IMR-90 (cell line): ENCODE data around the gene MRTFA. TPM values are rescaled to one million over a fixed set of nuclear protein-coding genes. Genes with fewer than 3 reads are reported as not detected.

Experiments
- ATAC-seq: fragments of 200-7000 bp; cut with Tn5 transposase; 2 replicates; pipeline ENCODE4 v1.9.1; 2020; ENCODE audit warnings: low read depth, mild to moderate bottlenecking, moderate library complexity
- BruUV-seq: library from RNA; stranded (reverse); fragments of 400-500 nt; replicated peaks from 2 replicates; lab custom pipeline; 2021; lab: Mats Ljungman, UMichigan
- CTCF ChIA-PET: fragments of 300-600 bp; formaldehyde crosslinking; extraction: SDS; loops from one replicate; lab custom pipeline; 2021; ENCODE audit warnings: antibody characterized with exemption; lab: Yijun Ruan, JAX
- POLR2A ChIA-PET: fragments of 300-600 bp; sonication (Branson Sonifier 250); formaldehyde crosslinking; loops from one replicate; lab custom pipeline; 2022; ENCODE audit warnings: antibody characterized with exemption; ENCODE audit not compliant: unreplicated experiment; lab: Charles Lee
- DNase-seq: peaks from one replicate; pipeline ENCODE4 v3.0.0; 2013
- H2AFZ ChIP-seq: replicated peaks from 2 replicates; pipeline ENCODE3; 2013; ENCODE audit warnings: low read length, mild to moderate bottlenecking; ENCODE audit not compliant: poor library complexity
- H2AK5ac ChIP-seq: 2 replicates; pipeline ENCODE4 v1.6.1; 2013; ENCODE audit warnings: low read depth, low read length, inconsistent platforms
- H2AK9ac ChIP-seq: replicated peaks from 2 replicates; pipeline ENCODE3; 2013; ENCODE audit warnings: mild to moderate bottlenecking, low read depth, low read length, moderate library complexity; ENCODE audit not compliant: poor library complexity
- H2BK120ac ChIP-seq: 2 replicates; pipeline ENCODE4 v1.6.1; 2013; ENCODE audit warnings: low read depth, low read length, inconsistent platforms
- H2BK15ac ChIP-seq: 3 replicates; pipeline ENCODE4 v1.6.1; 2013; ENCODE audit warnings: low read depth, low read length, inconsistent platforms
- H2BK20ac ChIP-seq: 2 replicates; pipeline ENCODE4 v1.6.1; 2013; ENCODE audit warnings: low read depth, mild to moderate bottlenecking, inconsistent platforms, low read length, moderate library complexity
- H2BK5ac ChIP-seq: 2 replicates; pipeline ENCODE4 v1.6.1; 2013; ENCODE audit warnings: mild to moderate bottlenecking, low read depth, low read length, inconsistent platforms; ENCODE audit not compliant: poor library complexity, severe bottlenecking
- H3K14ac ChIP-seq: replicated peaks from 2 replicates; pipeline ENCODE4 v1.6.1; 2013; ENCODE audit warnings: low read depth, low read length, inconsistent platforms
- H3K18ac ChIP-seq: 2 replicates; pipeline ENCODE4 v1.6.1; 2013; ENCODE audit warnings: low read depth, low read length, control low read depth
- H3K23ac ChIP-seq: 2 replicates; pipeline ENCODE4 v1.6.1; 2013; ENCODE audit warnings: low read depth, low read length, inconsistent platforms
- H3K27ac ChIP-seq: 2 replicates; pipeline ENCODE4 v1.5.1; 2013; ENCODE audit warnings: mild to moderate bottlenecking, control low read depth, low read length; ENCODE audit not compliant: insufficient read depth
- H3K27me3 ChIP-seq: 2 replicates; pipeline ENCODE4 v1.6.1; 2013; ENCODE audit warnings: low read length; ENCODE audit not compliant: control insufficient read depth, insufficient read depth
- H3K36me3 ChIP-seq: 2 replicates; pipeline ENCODE4 v1.6.1; 2013; ENCODE audit warnings: low read length, mixed read lengths; ENCODE audit not compliant: control insufficient read depth, insufficient read depth
- H3K4ac ChIP-seq: 2 replicates; pipeline ENCODE4 v1.6.1; 2013; ENCODE audit warnings: low read depth, low read length, inconsistent platforms
- H3K4me1 ChIP-seq: 2 replicates; pipeline ENCODE4 v1.6.1; 2013; ENCODE audit warnings: low read length, mixed read lengths; ENCODE audit not compliant: control insufficient read depth, insufficient read depth
- H3K4me2 ChIP-seq: 2 replicates; pipeline ENCODE4 v1.6.1; 2013; ENCODE audit warnings: low read depth, mild to moderate bottlenecking, control low read depth, low read length, moderate library complexity
- H3K4me3 ChIP-seq: 2 replicates; pipeline ENCODE4 v1.5.1; 2013; ENCODE audit warnings: low read depth, mild to moderate bottlenecking, control low read depth, low read length, moderate library complexity; ENCODE audit not compliant: insufficient read depth
- H3K56ac ChIP-seq: 2 replicates; pipeline ENCODE4 v1.6.1; 2013; ENCODE audit warnings: low read length, inconsistent platforms; ENCODE audit not compliant: insufficient read depth; ENCODE audit errors: extremely low read depth
- H3K79me1 ChIP-seq, 2 experiments: 2 replicates each; pipeline ENCODE4 v1.6.1; 2013; ENCODE audit warnings: low read length in 2 of 2, inconsistent platforms in 1 of 2, low read depth in 1 of 2
- H3K9ac ChIP-seq: 2 replicates; pipeline ENCODE4 v1.6.1; 2013; ENCODE audit warnings: low read depth, low read length, control low read depth
- H3K9me1 ChIP-seq: 2 replicates; pipeline ENCODE4 v1.6.1; 2013; ENCODE audit warnings: low read length, inconsistent platforms; ENCODE audit not compliant: insufficient read depth
- H3K9me3 ChIP-seq: 2 replicates; pipeline ENCODE4 v1.6.1; 2013; ENCODE audit warnings: low read length; ENCODE audit not compliant: control insufficient read depth, insufficient read depth
- H4K20me1 ChIP-seq: 2 replicates; pipeline ENCODE4 v1.6.1; 2013; ENCODE audit warnings: low read length, inconsistent platforms; ENCODE audit not compliant: insufficient read depth
- H4K5ac ChIP-seq: 2 replicates; pipeline ENCODE4 v1.6.1; 2013; ENCODE audit warnings: mild to moderate bottlenecking, low read depth, low read length, control low read depth
- H4K8ac ChIP-seq, 2 experiments: 2 replicates each; pipeline ENCODE4 v1.6.1; 2013; ENCODE audit warnings: low read depth in 2 of 2, low read length in 2 of 2, control low read depth in 1 of 2, inconsistent platforms in 1 of 2
- H4K91ac ChIP-seq: 2 replicates; pipeline ENCODE4 v1.6.1; 2013; ENCODE audit warnings: low read depth, low read length, inconsistent platforms; ENCODE audit not compliant: insufficient read depth
- CHD1 ChIP-seq: IDR thresholded peaks from 2 replicates; pipeline ENCODE4 v1.6.1; 2012; ENCODE audit warnings: low read depth, low read length, improper control_type of control experiment
- RCOR1 ChIP-seq: IDR thresholded peaks from 2 replicates; pipeline ENCODE4 v1.6.1; 2012; ENCODE audit warnings: mild to moderate bottlenecking, low read length, improper control_type of control experiment; ENCODE audit not compliant: insufficient replicate concordance
- WGBS, 2 experiments: methylation state at CpG; one replicate each; pipeline versions ENCODE4 v1.1.5 to v1.1.7; 2013; ENCODE audit warnings: missing lambda C conversion rate in 2 of 2; ENCODE audit not compliant: insufficient read length in 1 of 2; ENCODE audit errors: extremely low coverage in 2 of 2; 5-methylcytosine and 5-hydroxymethylcytosine counted together
- dilution Hi-C: fragments of 300-500 bp; cut with HindIII; formaldehyde crosslinking; loops from one replicate; pipeline ENCODE4 v1.14.3; 2018; ENCODE audit warnings: low sequenced_read_pairs; ENCODE audit not compliant: unreplicated experiment
- in situ Hi-C: fragments of 300-500 bp; cut with MboI; formaldehyde crosslinking; loops from 3 replicates; pipeline ENCODE4 v1.14.3; 2019; ENCODE audit warnings: low sequenced_read_pairs, inconsistent platforms, mixed read lengths
- intact Hi-C: fragments of 100-400 bp; cut with micrococcal nuclease; formaldehyde crosslinking; loops from 2 replicates; pipeline ENCODE4 v1.10.0; 2022
- polyA plus RNA-seq, 3 experiments: library from polyadenylated mRNA; depleted of rRNA; stranded (reverse); fragments of >200 nt; gene quantifications; 2 replicates each; pipeline ENCODE4 v1.2.3, GENCODE V29; 2012; ENCODE audit warnings: low replicate concordance in 1 of 3
- total RNA-seq: library from RNA; depleted of rRNA; stranded (reverse); fragments of >200 nt; gene quantifications from 2 replicates; pipeline ENCODE4 v1.2.3, GENCODE V29; 2012

The MRTFA gene
- total and polyA plus RNA-seq, 2 of the 4 experiments (the other 2 are of a cell fraction) = 12.5 to 17.2 TPM

DNA sequence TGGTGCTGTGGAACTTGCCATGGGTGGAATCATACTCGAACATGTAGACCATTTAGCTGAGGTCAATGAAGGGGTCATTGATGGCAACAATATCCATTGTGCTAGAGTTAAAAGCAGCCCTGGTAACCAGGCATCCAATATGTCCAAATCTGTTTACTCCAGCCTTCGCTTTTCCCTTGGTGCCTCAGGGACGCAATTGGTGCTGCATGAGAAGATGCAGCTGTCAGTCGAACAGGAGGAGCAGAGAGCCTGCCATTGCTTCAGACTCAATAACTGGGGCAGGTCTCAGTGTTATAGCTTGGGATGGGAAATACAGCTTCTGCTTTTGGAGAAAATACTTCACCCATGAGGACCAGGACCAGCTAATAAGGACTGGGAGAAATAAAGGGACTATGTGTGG lies 37.8 kb upstream of the MRTFA start:
- no TSS peak for BruUV-seq
- Histone ChIP-seq H2BK15ac (no peak overlapping the region), H2BK120ac (no peak overlapping the region), H4K20me1 (no peaks in the 10 kb centered on the region), H4K91ac (no peak overlapping the region), H3K36me3 (no peaks in the 10 kb centered on the region), H2AK5ac (no peak overlapping the region), H3K14ac (no peak overlapping the region), H3K9me1 (no peaks in the 10 kb centered on the region), H3K4me1 (peaks cover 5% of the 10 kb centered on the region; the same call in 1 of the 2 replicates), H3K9ac (no peak overlapping the region), H3K79me1 (no peaks in the 10 kb centered on the region), H4K5ac (no peak overlapping the region), H3K4ac (no peak overlapping the region), H3K27me3 (no peaks in the 10 kb centered on the region), H3K56ac (no peak overlapping the region), H2BK5ac (no peak overlapping the region), H4K8ac (no peak overlapping the region), H3K4me3 (no peak overlapping the region), H3K9me3 (no peaks in the 10 kb centered on the region), H3K27ac (no peak overlapping the region), H3K4me2 (no peak overlapping the region), H2AK9ac (no peak overlapping the region), H2AFZ (no peak overlapping the region), H2BK20ac (no peak overlapping the region), H3K18ac (no peak overlapping the region), H3K23ac (no peak overlapping the region)
- DNase-seq (no peak), ATAC-seq (no peak)
- in situ Hi-C loops = no loop called here
- ChIA-PET CTCF (no interaction called here), POLR2A (no interaction called here)
- TF ChIP-seq CHD1 (no peak), RCOR1 (no peak)
- dilution Hi-C loops = no loop called here
- intact Hi-C loops = no loop called here
- WGBS, 2 experiments = 14% methylated on average over 1 of the region's 4 CpGs; no CpG with 5 or more reads in 1 of the 2 experiments
